HEK293T (cell line): ENCODE data around the gene PDZD2.

Source experiments
- CTBP1 ChIP-seq: fragments of 450-650 bp; IDR thresholded peaks from 2 replicates; pipeline ENCODE4 v1.6.1; 2016; ENCODE audit warnings: borderline replicate concordance
- FOXK2 ChIP-seq: fragments of 450-650 bp; IDR thresholded peaks from 2 replicates; pipeline ENCODE4 v1.6.1; 2016; ENCODE audit warnings: mild to moderate bottlenecking
- FOXM1 ChIP-seq: fragments of 450-650 bp; IDR thresholded peaks from 2 replicates; pipeline ENCODE4 v1.6.1; 2017; ENCODE audit warnings: mild to moderate bottlenecking, borderline replicate concordance
- L3MBTL2 ChIP-seq: fragments of 450-650 bp; conservative IDR thresholded peaks from 2 replicates; pipeline ENCODE4 v1.6.1; 2016; ENCODE audit warnings: mild to moderate bottlenecking
- LEF1 ChIP-seq: fragments of 450-650 bp; IDR thresholded peaks from 2 replicates; pipeline ENCODE4 v1.6.1; 2017; ENCODE audit warnings: mild to moderate bottlenecking, borderline replicate concordance
- NFRKB ChIP-seq: fragments of 450-650 bp; IDR thresholded peaks from 2 replicates; pipeline ENCODE4 v1.6.1; 2016; ENCODE audit warnings: mild to moderate bottlenecking, moderate library complexity
- PKNOX1 ChIP-seq: fragments of 450-650 bp; IDR thresholded peaks from 2 replicates; pipeline ENCODE4 v1.6.1; 2016
- SP1 ChIP-seq: fragments of 450-650 bp; IDR thresholded peaks from 2 replicates; pipeline ENCODE4 v1.6.1; 2017
- SUZ12 ChIP-seq: fragments of 450-650 bp; IDR thresholded peaks from 2 replicates; pipeline ENCODE4 v1.6.1; 2016; ENCODE audit warnings: mild to moderate bottlenecking

GRCh38 chr5:31748458-31749172 lies 109.7 kb downstream of the PDZD2 start:
- TF ChIP-seq CTBP1 (no peak), LEF1 (no peak), FOXK2 (no peak), SUZ12 (no peak), PKNOX1 (no peak), NFRKB (no peak), SP1 (no peak), FOXM1 (no peak), L3MBTL2 (no peak)
